LNCaP clone FGC (cell line): ENCODE results near the gene ANK3.
A peak's percentile ranks its signal among the peaks of the same experiment; 100 is the strongest.

Experiments
- DNase-seq: peaks from one replicate; pipeline ENCODE4 v3.0.0-alpha.2; 2011; ENCODE audit warnings: low read depth
- H3K4me3 ChIP-seq: 2 replicates; pipeline ENCODE4 v1.5.1; 2011; ENCODE audit warnings: mild to moderate bottlenecking, low read depth, low read length, control low read depth
- TF ChIP-seq, protein P1 (sequence below): IDR thresholded peaks from 2 replicates; pipeline ENCODE4 v1.5.1; 2012; ENCODE audit warnings: mild to moderate bottlenecking; ENCODE audit not compliant: control insufficient read depth, insufficient read depth; ENCODE audit errors: extremely low read depth

Gene ANK3

DNA sequence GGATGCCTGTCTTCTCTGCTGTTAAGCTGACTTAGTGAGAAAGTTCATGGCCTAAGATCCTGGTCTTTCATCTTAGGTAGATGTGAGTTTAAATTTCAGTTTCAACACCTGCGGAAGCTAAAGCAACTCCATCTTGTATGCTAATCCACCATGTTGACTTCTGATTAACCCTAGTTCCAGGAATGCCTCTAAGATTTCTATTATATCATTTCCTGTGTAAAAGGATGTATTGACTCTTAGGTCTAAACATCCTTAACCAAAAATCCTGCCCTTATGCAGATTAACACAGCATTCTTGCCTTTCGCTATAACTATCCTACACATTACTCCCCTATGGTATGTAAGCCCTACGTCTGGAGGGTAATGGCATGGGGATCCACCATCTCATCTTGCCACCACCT, 388.9 kb downstream of the ANK3 start:
- H3K4me3 ChIP-seq, result no peak overlapping the region
- TF ChIP-seq, protein P1, sequence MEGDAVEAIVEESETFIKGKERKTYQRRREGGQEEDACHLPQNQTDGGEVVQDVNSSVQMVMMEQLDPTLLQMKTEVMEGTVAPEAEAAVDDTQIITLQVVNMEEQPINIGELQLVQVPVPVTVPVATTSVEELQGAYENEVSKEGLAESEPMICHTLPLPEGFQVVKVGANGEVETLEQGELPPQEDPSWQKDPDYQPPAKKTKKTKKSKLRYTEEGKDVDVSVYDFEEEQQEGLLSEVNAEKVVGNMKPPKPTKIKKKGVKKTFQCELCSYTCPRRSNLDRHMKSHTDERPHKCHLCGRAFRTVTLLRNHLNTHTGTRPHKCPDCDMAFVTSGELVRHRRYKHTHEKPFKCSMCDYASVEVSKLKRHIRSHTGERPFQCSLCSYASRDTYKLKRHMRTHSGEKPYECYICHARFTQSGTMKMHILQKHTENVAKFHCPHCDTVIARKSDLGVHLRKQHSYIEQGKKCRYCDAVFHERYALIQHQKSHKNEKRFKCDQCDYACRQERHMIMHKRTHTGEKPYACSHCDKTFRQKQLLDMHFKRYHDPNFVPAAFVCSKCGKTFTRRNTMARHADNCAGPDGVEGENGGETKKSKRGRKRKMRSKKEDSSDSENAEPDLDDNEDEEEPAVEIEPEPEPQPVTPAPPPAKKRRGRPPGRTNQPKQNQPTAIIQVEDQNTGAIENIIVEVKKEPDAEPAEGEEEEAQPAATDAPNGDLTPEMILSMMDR, result no peak
- no peak for DNase-seq

DNA sequence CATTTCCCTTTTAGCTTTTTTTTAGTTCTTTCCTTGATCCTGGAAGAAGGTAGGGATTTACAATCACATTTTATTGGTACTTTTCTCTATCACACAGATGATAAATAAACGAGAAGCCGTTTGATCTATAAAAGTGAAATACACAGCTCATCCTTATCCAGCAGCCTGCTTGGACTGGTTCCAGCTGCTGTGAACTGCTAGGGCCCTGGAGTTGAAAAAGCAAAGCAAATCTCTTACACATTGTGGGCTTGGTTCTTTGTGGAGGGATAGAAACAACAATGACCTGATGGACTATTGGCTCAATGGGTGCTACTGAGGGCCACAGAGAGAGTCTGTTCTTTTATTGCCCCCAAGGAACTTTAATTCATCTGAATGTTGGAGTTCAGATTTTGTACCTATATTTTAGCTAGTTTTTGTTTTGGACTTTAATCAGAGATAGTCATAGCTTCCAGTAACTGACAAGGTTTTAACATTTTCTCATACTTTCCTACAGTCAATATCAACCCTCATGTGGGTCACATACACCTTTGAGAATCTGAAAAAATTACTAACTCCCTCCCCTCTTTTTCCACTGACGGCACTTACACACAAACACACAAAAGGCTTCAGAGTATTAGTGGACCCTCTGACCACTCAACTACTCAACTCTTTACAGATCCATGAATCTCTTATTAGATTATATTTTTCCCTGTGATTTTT, 391.7 kb downstream of the ANK3 start:
- H3K4me3 ChIP-seq, result no peak overlapping the region
- DNase-seq, result no peak
- TF ChIP-seq, protein P1, result no peak

- TF ChIP-seq, protein P1, result no peak
- H3K4me3 ChIP-seq, result no peak overlapping the region
- no peak for DNase-seq
Observed at GRCh38 chr10:59995862-59996261, 393.8 kb downstream of the ANK3 start.

DNA sequence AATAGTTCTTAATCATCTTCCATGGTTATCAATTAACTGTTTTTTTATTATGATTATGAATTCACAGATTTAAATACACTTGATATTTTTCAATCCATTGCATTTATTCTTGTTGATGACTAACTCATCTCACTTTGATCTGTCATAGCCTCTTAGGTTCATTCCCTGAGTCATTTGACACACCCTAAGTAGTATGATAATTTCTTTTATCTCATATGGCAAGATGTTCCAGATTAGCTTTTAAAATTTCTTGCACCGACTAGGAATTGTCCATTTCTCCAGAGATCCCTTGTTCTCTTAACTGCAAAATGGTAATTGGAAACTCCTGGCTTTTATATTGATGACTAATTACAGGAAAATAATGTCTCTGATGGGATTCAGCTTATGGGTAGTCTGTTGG, 395.7 kb downstream of the ANK3 start:
- no peak overlapping the region for H3K4me3 ChIP-seq
- TF ChIP-seq, protein P1, result no peak
- DNase-seq, result no peak

- no peak overlapping the region for H3K4me3 ChIP-seq
- TF ChIP-seq, protein P1, result no peak
- peak; percentile 86 for DNase-seq
Observed at GRCh38 chr10:59991661-59992060, 398.0 kb downstream of the ANK3 start.

GRCh38 chr10:59991117-59991516, 398.6 kb downstream of the ANK3 start:
- H3K4me3 ChIP-seq, result no peak overlapping the region
- TF ChIP-seq, protein P1, result no peak
- no peak for DNase-seq

DNA sequence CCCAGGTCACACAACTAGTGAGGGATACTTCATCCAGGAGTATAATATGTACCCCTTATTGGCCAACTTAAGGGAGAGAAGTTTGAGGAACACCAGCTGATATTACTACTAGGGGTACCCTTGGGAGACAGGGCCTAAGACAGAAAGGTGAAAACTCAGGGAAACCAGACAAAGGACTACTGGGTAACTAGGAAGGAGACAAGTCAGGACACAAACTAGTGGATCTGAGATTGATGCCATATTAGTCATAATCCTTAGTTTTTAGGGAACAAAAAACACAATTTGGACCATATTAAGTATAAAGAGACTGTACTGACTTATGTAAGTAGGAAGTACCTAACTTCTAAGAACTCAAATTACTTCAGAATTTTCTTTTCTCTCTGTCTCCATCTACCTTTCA, 404.0 kb downstream of the ANK3 start:
- DNase-seq, result no peak
- TF ChIP-seq, protein P1, result no peak
- H3K4me3 ChIP-seq, result no peak overlapping the region
